Retinal pigment epithelial cell (primary cell): Measurements from ENCODE around the gene VAV2.

Experiments
- DNase-seq: peaks from one replicate; pipeline ENCODE4 v3.0.0-alpha.2; 2010; ENCODE audit warnings: low read depth
- H3K4me3 ChIP-seq: 2 replicates; pipeline ENCODE4 v1.5.1; 2011; ENCODE audit warnings: mild to moderate bottlenecking, low read length, control low read depth, moderate library complexity
- CTCF ChIP-seq: conservative IDR thresholded peaks from 2 replicates; pipeline ENCODE4 v1.5.1; 2011; ENCODE audit warnings: low read depth, low read length, control low read depth, inconsistent platforms

Gene VAV2

GRCh38 chr9:133822430-133823065 is 169.6 kb downstream of the VAV2 start:
- DNase-seq = no peak
- no peak for TF ChIP-seq CTCF
- H3K4me3 ChIP-seq = no peak overlapping the region

- no peak for DNase-seq
Measured at GRCh38 chr9:133821601-133822429, 170.3 kb downstream of the VAV2 start.

DNA sequence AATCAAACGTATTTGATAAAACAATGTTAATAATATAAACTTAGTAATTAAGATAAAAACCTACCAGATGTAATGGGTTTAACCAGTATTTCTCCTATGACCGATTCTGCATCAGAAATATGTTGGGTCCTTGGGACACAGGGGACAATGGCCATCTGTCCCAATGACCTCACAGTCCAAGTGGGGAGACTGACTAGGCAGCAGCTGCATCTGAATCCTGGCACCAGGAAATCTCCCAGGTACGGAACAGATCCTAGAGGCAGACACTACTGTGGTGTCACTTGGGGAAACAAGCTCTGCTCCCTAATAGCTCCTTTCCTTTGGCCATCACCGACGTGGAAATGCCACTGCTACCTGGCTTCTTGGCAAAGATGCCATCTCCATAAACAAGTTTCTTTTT is 172.2 kb downstream of the VAV2 start:
- TF ChIP-seq CTCF = no peak
- no peak overlapping the region for H3K4me3 ChIP-seq
- DNase-seq = no peak

More at GRCh38 chr9:133821601-133822429, 170.3 kb downstream of the VAV2 start:
- TF ChIP-seq CTCF = no peak
- no peak overlapping the region for H3K4me3 ChIP-seq

DNA sequence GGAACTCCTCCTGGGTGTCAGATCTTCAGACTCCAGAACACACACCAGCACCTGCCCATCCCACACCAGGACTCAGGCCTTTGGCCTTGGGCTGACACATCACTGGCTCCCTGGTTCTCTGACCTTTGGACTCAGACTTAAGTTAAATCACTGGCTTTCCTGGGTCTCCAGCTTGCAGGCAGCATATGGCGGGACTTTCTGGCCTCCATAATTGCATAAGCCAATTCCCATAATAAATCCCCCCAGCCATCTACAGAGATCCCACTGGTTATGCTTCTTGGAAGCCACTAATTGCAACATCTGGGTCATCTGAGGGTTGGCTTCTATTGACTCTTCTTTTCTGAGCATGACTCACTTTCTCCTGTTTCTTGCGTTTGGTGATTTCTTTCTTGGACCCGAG is 173.7 kb downstream of the VAV2 start:
- no peak for DNase-seq
- H3K4me3 ChIP-seq = no peak overlapping the region
- no peak for TF ChIP-seq CTCF

DNA sequence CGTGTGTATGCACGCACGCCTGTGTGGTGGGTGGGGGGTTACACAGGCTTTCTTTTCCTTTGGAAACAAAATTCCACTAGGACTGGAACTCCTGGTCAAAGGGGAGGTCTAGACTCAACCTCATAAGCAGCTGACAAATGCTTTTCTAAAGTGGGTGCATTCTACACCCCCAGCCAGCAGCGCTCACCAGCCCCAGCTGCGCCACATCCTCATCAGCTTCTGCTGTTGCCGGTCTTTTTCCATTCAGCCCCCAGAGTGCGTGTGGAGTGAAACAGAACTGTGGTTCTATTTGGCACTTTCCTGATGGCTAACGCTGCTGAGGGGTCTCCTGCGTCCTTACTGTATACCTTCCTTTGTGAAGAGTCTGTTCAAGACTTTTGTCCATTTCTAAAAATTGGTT is 176.3 kb downstream of the VAV2 start:
- H3K4me3 ChIP-seq = no peak overlapping the region
- no peak for DNase-seq
- no peak for TF ChIP-seq CTCF

- DNase-seq = no peak
- TF ChIP-seq CTCF = no peak
- no peak overlapping the region for H3K4me3 ChIP-seq
Measured at GRCh38 chr9:133814586-133815208, 177.4 kb downstream of the VAV2 start.
